H1 (cell line): Measurements from ENCODE around the gene TCHH. TPM values are rescaled to one million over a fixed set of nuclear protein-coding genes. Genes with fewer than 3 reads are reported as not detected.

Experiments used
- CTCF ChIA-PET: fragments of 300-600 bp; sonication (Branson Sonifier 250); formaldehyde crosslinking; loops from one replicate; lab custom pipeline; 2021; ENCODE audit not compliant: partially characterized antibody; lab: Charles Lee
- POLR2A ChIA-PET: fragments of 300-600 bp; sonication (Branson Sonifier 250); formaldehyde crosslinking; loops from one replicate; lab custom pipeline; 2021; ENCODE audit warnings: inconsistent platforms; ENCODE audit not compliant: partially characterized antibody; lab: Charles Lee
- DNase-seq, 2 experiments: peaks; one replicate each; pipeline versions ENCODE4 v3.0.0 to v3.0.0-alpha.2; 2010 to 2022; ENCODE audit warnings: low spot score in 2 of 2, low read depth in 1 of 2, mixed read lengths in 1 of 2
- FAIRE-seq: peaks from 2 replicates; lab custom pipeline; 2011; peaks lifted over from hg19 to GRCh38; lab: Jason Lieb, UNC
- H2AFZ ChIP-seq: 2 replicates; pipeline ENCODE4 v1.8.1; 2012; ENCODE audit warnings: low read length, inconsistent platforms
- H2AK5ac ChIP-seq: 2 replicates; pipeline ENCODE4 v1.6.1; 2013; ENCODE audit warnings: low read depth, low read length
- H2BK120ac ChIP-seq: replicated peaks from 2 replicates; pipeline ENCODE3; 2013; ENCODE audit warnings: low read depth, low read length, inconsistent platforms
- H2BK12ac ChIP-seq: 2 replicates; pipeline ENCODE4 v1.6.1; 2013; ENCODE audit warnings: low read depth, low read length
- H2BK15ac ChIP-seq: 2 replicates; pipeline ENCODE4 v1.6.1; 2013; ENCODE audit warnings: low read length
- H2BK20ac ChIP-seq: 2 replicates; pipeline ENCODE4 v1.6.1; 2013; ENCODE audit warnings: low read length
- H2BK5ac ChIP-seq: 2 replicates; pipeline ENCODE4 v1.6.1; 2013; ENCODE audit warnings: low read depth, low read length
- H3K14ac ChIP-seq: 2 replicates; pipeline ENCODE4 v1.6.1; 2013; ENCODE audit warnings: inconsistent platforms; ENCODE audit not compliant: insufficient read length
- H3K18ac ChIP-seq: 2 replicates; pipeline ENCODE4 v1.6.1; 2013; ENCODE audit warnings: low read length; ENCODE audit errors: extremely low read depth
- H3K23ac ChIP-seq: 2 replicates; pipeline ENCODE4 v1.6.1; 2013; ENCODE audit warnings: inconsistent platforms; ENCODE audit not compliant: insufficient read length
- H3K23me2 ChIP-seq: 2 replicates; pipeline ENCODE4 v1.6.1; 2013; ENCODE audit warnings: low read depth, low read length
- H3K27ac ChIP-seq: 2 replicates; pipeline ENCODE4 v1.6.1; 2011; ENCODE audit warnings: low read depth, low read length, inconsistent platforms
- H3K27me3 ChIP-seq, 4 experiments: replicated peaks in 1 of 4; 1 replicate in 1 of 4; 2 replicates in 3 of 4; pipeline versions ENCODE4 v1.6.1 to v1.8.1; 2011 to 2013; ENCODE audit warnings: low read length in 3 of 4, mild to moderate bottlenecking in 3 of 4, inconsistent platforms in 2 of 4, mixed read lengths in 2 of 4, moderate library complexity in 1 of 4; ENCODE audit not compliant: control insufficient read depth in 3 of 4, insufficient read depth in 3 of 4; ENCODE audit errors: extremely low read depth in 1 of 4
- H3K36me3 ChIP-seq, 4 experiments: 2 replicates each; pipeline versions ENCODE4 v1.6.1 to v1.8.1; 2011 to 2013; ENCODE audit warnings: mild to moderate bottlenecking in 4 of 4, low read length in 3 of 4, moderate library complexity in 2 of 4, control low read depth in 1 of 4, inconsistent platforms in 1 of 4; ENCODE audit not compliant: insufficient read depth in 4 of 4, control insufficient read depth in 2 of 4
- H3K4ac ChIP-seq: replicated peaks from 2 replicates; pipeline ENCODE3; 2013; ENCODE audit warnings: low read length, low read depth, mixed read lengths, inconsistent platforms; ENCODE audit not compliant: insufficient read length
- H3K4me1 ChIP-seq, 4 experiments: replicated peaks in 1 of 4; 1 replicate in 1 of 4; 2 replicates in 3 of 4; pipeline versions ENCODE4 v1.6.1 to v1.8.1; 2011 to 2013; ENCODE audit warnings: low read length in 3 of 4, inconsistent platforms in 2 of 4, mixed read lengths in 1 of 4; ENCODE audit not compliant: insufficient read depth in 4 of 4, control insufficient read depth in 3 of 4
- H3K4me2 ChIP-seq, 2 experiments: 2 replicates each; pipeline versions ENCODE4 v1.6.1 to v1.8.1; 2011 to 2013; ENCODE audit warnings: low read depth in 2 of 2, low read length in 2 of 2, control low read depth in 1 of 2, inconsistent platforms in 1 of 2, mild to moderate bottlenecking in 1 of 2; ENCODE audit not compliant: insufficient read depth in 1 of 2
- H3K4me3 ChIP-seq, 4 experiments: fragments of 200-600, 300-600 bp in 1 of 4; sonication (generic), shearing (Covaris generic), sonication (Bioruptor Twin) in 1 of 4; 2 replicates each; pipeline versions ENCODE4 v1.5.1 to v1.8.1; 2011 to 2016; ENCODE audit warnings: low read length in 4 of 4, low read depth in 3 of 4, control low read depth in 2 of 4, inconsistent platforms in 2 of 4, mild to moderate bottlenecking in 2 of 4, mixed read lengths in 1 of 4, moderate library complexity in 1 of 4; ENCODE audit not compliant: insufficient read depth in 2 of 4; ENCODE audit errors: extremely low read depth in 1 of 4
- H3K56ac ChIP-seq: replicated peaks from 2 replicates; pipeline ENCODE3; 2013; ENCODE audit warnings: low read depth, mild to moderate bottlenecking, mixed read lengths, low read length, inconsistent platforms; ENCODE audit not compliant: insufficient read length
- H3K79me1 ChIP-seq: 2 replicates; pipeline ENCODE4 v1.6.1; 2013; ENCODE audit warnings: low read depth, low read length, control low read depth
- H3K79me2 ChIP-seq, 2 experiments: 2 replicates each; pipeline versions ENCODE4 v1.6.1 to v1.8.1; 2012 to 2013; ENCODE audit warnings: low read length in 2 of 2, mild to moderate bottlenecking in 2 of 2, inconsistent platforms in 1 of 2; ENCODE audit not compliant: insufficient read depth in 2 of 2, control insufficient read depth in 1 of 2
- H3K9ac ChIP-seq, 4 experiments: replicated peaks in 1 of 4; 1 replicate in 1 of 4; 2 replicates in 3 of 4; pipeline versions ENCODE4 v1.6.1 to v1.8.1; 2011 to 2013; ENCODE audit warnings: low read depth in 3 of 4, low read length in 3 of 4, control low read depth in 2 of 4, mild to moderate bottlenecking in 2 of 4, moderate library complexity in 2 of 4, inconsistent platforms in 1 of 4; ENCODE audit errors: extremely low read depth in 1 of 4
- H3K9me3 ChIP-seq, 2 experiments: 2 replicates each; pipeline versions ENCODE4 v1.6.1 to v1.8.1; 2012 to 2013; ENCODE audit warnings: mild to moderate bottlenecking in 2 of 2, moderate library complexity in 2 of 2, control low read depth in 1 of 2, inconsistent platforms in 1 of 2, low read depth in 1 of 2, low read length in 1 of 2, mixed read lengths in 1 of 2; ENCODE audit not compliant: insufficient read depth in 2 of 2
- H4K20me1 ChIP-seq, 2 experiments: replicated peaks in 1 of 2; 2 replicates each; pipeline versions ENCODE3 to v1.8.1; 2011 to 2013; ENCODE audit warnings: inconsistent platforms in 2 of 2, low read length in 2 of 2, mild to moderate bottlenecking in 1 of 2; ENCODE audit not compliant: insufficient read depth in 2 of 2, control insufficient read depth in 1 of 2
- H4K5ac ChIP-seq: 2 replicates; pipeline ENCODE4 v1.6.1; 2013; ENCODE audit warnings: low read length, low read depth, mixed read lengths, inconsistent platforms; ENCODE audit not compliant: insufficient read length
- H4K8ac ChIP-seq: 2 replicates; pipeline ENCODE4 v1.8.0; 2013; ENCODE audit warnings: mild to moderate bottlenecking, moderate library complexity, low read length, inconsistent platforms; ENCODE audit not compliant: insufficient read depth; ENCODE audit errors: extremely low read depth
- H4K91ac ChIP-seq: replicated peaks from 2 replicates; pipeline ENCODE3; 2013; ENCODE audit warnings: low read length, mixed read lengths, inconsistent platforms; ENCODE audit not compliant: insufficient read length
- CHD1 ChIP-seq: IDR thresholded peaks from 2 replicates; pipeline ENCODE4 v1.6.1; 2012; ENCODE audit warnings: low read depth, low read length, improper control_type of control experiment
- CHD2 ChIP-seq: IDR thresholded peaks from 2 replicates; pipeline ENCODE4 v1.6.1; 2012; ENCODE audit warnings: low read length, improper control_type of control experiment
- CTBP2 ChIP-seq: IDR thresholded peaks from 2 replicates; pipeline ENCODE4 v1.7.0; 2011; ENCODE audit warnings: borderline replicate concordance, mild to moderate bottlenecking, moderate library complexity, mixed read lengths, low read length; ENCODE audit not compliant: insufficient read depth, insufficient read length
- HDAC6 ChIP-seq: IDR thresholded peaks from one replicate; pipeline ENCODE4 v1.7.1; 2012; ENCODE audit warnings: low read depth, mild to moderate bottlenecking, inconsistent platforms, low read length, moderate library complexity
- JUND ChIP-seq: IDR thresholded peaks from 2 replicates; pipeline ENCODE4 v1.6.1; 2011; ENCODE audit warnings: mild to moderate bottlenecking, improper control_type of control experiment, low read length
- KDM4A ChIP-seq: IDR thresholded peaks from one replicate; pipeline ENCODE4 v1.7.1; 2012; ENCODE audit warnings: low read depth, mild to moderate bottlenecking, moderate library complexity, low read length, inconsistent platforms; ENCODE audit not compliant: severe bottlenecking
- SIRT6 ChIP-seq: IDR thresholded peaks from one replicate; pipeline ENCODE4 v1.7.1; 2012; ENCODE audit warnings: low read length, inconsistent platforms
- TAF7 ChIP-seq: optimal IDR thresholded peaks from 2 replicates; pipeline ENCODE3; 2011; ENCODE audit warnings: low read depth, mild to moderate bottlenecking, inconsistent platforms, low read length, moderate library complexity, borderline replicate concordance
- ZNF274 ChIP-seq: IDR thresholded peaks from 2 replicates; pipeline ENCODE4 v1.7.0; 2012; ENCODE audit warnings: low read length, borderline replicate concordance; ENCODE audit errors: extremely low read depth
- WGBS, 2 experiments: shearing (Covaris generic) in 1 of 2; methylation state at CpG; one replicate each; pipeline versions ENCODE4 v1.1.6 to v1.1.7; 2013 to 2015; ENCODE audit warnings: low lambda C conversion rate in 2 of 2, mixed read lengths in 2 of 2, inconsistent platforms in 1 of 2, low coverage in 1 of 2, missing lambda C conversion rate in 1 of 2; ENCODE audit not compliant: insufficient replicate concordance in 2 of 2, insufficient coverage in 1 of 2, insufficient read length in 1 of 2; ENCODE audit errors: extremely low coverage in 1 of 2, missing lambda C conversion rate in 1 of 2; 5-methylcytosine and 5-hydroxymethylcytosine counted together
- polyA plus RNA-seq, 7 experiments: library from polyadenylated mRNA; depleted of rRNA in 3 of 7; stranded (reverse) in 5 of 7; unstranded in 2 of 7; fragments of >200 nt in 5 of 7; fragments of 200-250 nt in 2 of 7; gene quantifications; 1 replicate in 5 of 7; 2 replicates in 1 of 7; 4 replicates in 1 of 7; pipeline versions ENCODE4 v1.2.1 to v1.2.3, GENCODE V29; 2011 to 2013; ENCODE audit warnings: missing spikeins in 2 of 7, mixed read lengths in 2 of 7
- total RNA-seq: library from RNA; stranded (reverse); fragmentation: NEBNext Ultra II Directional; extraction: Animal tissue kit (Norgen Biotek cat#: 25700); gene quantifications from 2 replicates; pipeline ENCODE4 v1.2.1, GENCODE V29; 2021
- TF ChIP-seq, protein P1 (sequence below): IDR thresholded peaks from 2 replicates; pipeline ENCODE4 v1.6.1; 2011; ENCODE audit warnings: low read length, improper control_type of control experiment
- TF ChIP-seq, protein P2 (sequence below), 3 experiments: IDR thresholded peaks; 1 replicate in 2 of 3; 2 replicates in 1 of 3; pipeline versions ENCODE4 v1.5.1 to v1.6.1; 2011; ENCODE audit warnings: low read length in 3 of 3, mild to moderate bottlenecking in 3 of 3, inconsistent platforms in 2 of 3, low read depth in 1 of 3, moderate library complexity in 1 of 3; ENCODE audit not compliant: insufficient read depth in 1 of 3; ENCODE audit errors: control extremely low read depth in 1 of 3

The TCHH gene
- total and polyA plus RNA-seq, 2 of the 8 experiments (the other 6 are each of a cell fraction or from before 2014, with no cell fraction given) = 0.02 to 0.07 TPM

DNA sequence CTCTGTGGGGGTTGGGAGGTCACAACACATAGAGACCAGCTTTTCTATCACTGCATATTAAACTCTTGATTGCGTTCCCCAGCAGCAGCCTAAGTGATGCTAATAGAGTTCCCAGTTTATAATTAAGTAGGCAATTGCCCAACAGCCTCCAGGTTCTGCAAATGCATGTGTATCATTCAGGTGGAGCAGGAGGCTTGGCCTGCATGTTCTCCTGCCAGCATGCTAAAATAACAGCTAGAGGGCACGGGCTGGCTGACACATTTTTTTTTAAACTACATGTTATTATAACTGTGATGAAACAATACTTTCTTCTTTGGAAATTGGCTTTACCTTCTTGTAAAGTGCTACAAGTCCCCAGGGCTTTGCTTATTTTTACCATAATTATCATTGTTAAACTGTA, 10.4 kb downstream of the TCHH start:
- no peak overlapping the region for H3K4me2 ChIP-seq
- no peak overlapping the region for H3K56ac ChIP-seq
- no peak for FAIRE-seq
- ChIA-PET CTCF (no interaction called here), POLR2A (no interaction called here)
- peaks cover 0 to 1% of the 10 kb centered on the region in 2 experiments for H4K20me1 ChIP-seq
- 28% methylated on average over 2 of the region's 2 CpGs; no CpG with 5 or more reads in 1 of the 2 experiments for WGBS, 2 experiments
- H3K9ac ChIP-seq = no peak overlapping the region
- no peak overlapping the region for H3K14ac ChIP-seq
- no peak overlapping the region for H2BK5ac ChIP-seq
- H2AFZ ChIP-seq = no peak overlapping the region
- H4K5ac ChIP-seq = no peak overlapping the region
- H4K8ac ChIP-seq = no peak overlapping the region
- H3K9me3 ChIP-seq = peaks cover 0 to 27% of the 10 kb centered on the region in 2 experiments; a peak in 2 of 4 replicates
- no peaks in the 10 kb centered on the region; a peak in 1 of 7 replicates for H3K4me1 ChIP-seq
- no peaks in the 10 kb centered on the region for H3K79me2 ChIP-seq
- H3K18ac ChIP-seq = no peak overlapping the region
- H3K23ac ChIP-seq = no peak overlapping the region
- no peak for DNase-seq
- H3K79me1 ChIP-seq = no peaks in the 10 kb centered on the region
- H2BK15ac ChIP-seq = no peak overlapping the region
- H3K4me3 ChIP-seq = no peak overlapping the region
- H3K4ac ChIP-seq = no peak overlapping the region
- peaks cover 23 to 37% (median 35%) of the 10 kb centered on the region in 4 experiments for H3K27me3 ChIP-seq
- H3K36me3 ChIP-seq = no peaks in the 10 kb centered on the region; a peak in 1 of 8 replicates
- H2BK120ac ChIP-seq = no peak overlapping the region
- H2AK5ac ChIP-seq = no peak overlapping the region
- H4K91ac ChIP-seq = no peak overlapping the region
- H2BK12ac ChIP-seq = no peak overlapping the region
- no peak overlapping the region for H3K27ac ChIP-seq
- peaks cover 11% of the 10 kb centered on the region; the same call in 1 of the 2 replicates for H3K23me2 ChIP-seq
- H2BK20ac ChIP-seq = no peak overlapping the region
- TF ChIP-seq ZNF274 (no peak), SIRT6 (no peak), CHD1 (no peak), KDM4A (no peak), HDAC6 (no peak), CHD2 (no peak), TAF7 (no peak), JUND (no peak), CTBP2 (no peak)
- TF ChIP-seq, protein P1, sequence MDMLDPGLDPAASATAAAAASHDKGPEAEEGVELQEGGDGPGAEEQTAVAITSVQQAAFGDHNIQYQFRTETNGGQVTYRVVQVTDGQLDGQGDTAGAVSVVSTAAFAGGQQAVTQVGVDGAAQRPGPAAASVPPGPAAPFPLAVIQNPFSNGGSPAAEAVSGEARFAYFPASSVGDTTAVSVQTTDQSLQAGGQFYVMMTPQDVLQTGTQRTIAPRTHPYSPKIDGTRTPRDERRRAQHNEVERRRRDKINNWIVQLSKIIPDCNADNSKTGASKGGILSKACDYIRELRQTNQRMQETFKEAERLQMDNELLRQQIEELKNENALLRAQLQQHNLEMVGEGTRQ = no peak
- TF ChIP-seq, protein P2, sequence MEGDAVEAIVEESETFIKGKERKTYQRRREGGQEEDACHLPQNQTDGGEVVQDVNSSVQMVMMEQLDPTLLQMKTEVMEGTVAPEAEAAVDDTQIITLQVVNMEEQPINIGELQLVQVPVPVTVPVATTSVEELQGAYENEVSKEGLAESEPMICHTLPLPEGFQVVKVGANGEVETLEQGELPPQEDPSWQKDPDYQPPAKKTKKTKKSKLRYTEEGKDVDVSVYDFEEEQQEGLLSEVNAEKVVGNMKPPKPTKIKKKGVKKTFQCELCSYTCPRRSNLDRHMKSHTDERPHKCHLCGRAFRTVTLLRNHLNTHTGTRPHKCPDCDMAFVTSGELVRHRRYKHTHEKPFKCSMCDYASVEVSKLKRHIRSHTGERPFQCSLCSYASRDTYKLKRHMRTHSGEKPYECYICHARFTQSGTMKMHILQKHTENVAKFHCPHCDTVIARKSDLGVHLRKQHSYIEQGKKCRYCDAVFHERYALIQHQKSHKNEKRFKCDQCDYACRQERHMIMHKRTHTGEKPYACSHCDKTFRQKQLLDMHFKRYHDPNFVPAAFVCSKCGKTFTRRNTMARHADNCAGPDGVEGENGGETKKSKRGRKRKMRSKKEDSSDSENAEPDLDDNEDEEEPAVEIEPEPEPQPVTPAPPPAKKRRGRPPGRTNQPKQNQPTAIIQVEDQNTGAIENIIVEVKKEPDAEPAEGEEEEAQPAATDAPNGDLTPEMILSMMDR (IDR thresholded peaks at IDR 0.05; ENCODE audit: control extremely low read depth in 1 of 3, insufficient read depth in 1 of 3, low read depth in 1 of 3, low read length in 3 of 3) = no peak
